ENCODE data around the gene PAX8. TPM values are rescaled to one million over a fixed set of nuclear protein-coding genes. Genes with fewer than 3 reads are reported as not detected.

The PAX8 gene
- polyA plus RNA-seq, 3 donors = 213 to 241 (median 227) TPM

GRCh38 chr2:113187771-113188170 lies 91.0 kb downstream of the PAX8 start:
- no peak for DNase-seq (ENCODE audit: low read depth in 3 of 3, low spot score in 2 of 3)

- no peak for DNase-seq (ENCODE audit: low read depth in 3 of 3, low spot score in 2 of 3)
Measured at GRCh38 chr2:113186433-113186796, 92.3 kb downstream of the PAX8 start.

GRCh38 chr2:113185664-113186432 lies 92.9 kb downstream of the PAX8 start:
- DNase-seq (ENCODE audit: low read depth in 3 of 3, low spot score in 2 of 3) = no peak

GRCh38 chr2:113184531-113185230 lies 94.0 kb downstream of the PAX8 start:
- DNase-seq (ENCODE audit: low read depth in 3 of 3, low spot score in 2 of 3) = no peak

GRCh38 chr2:113183703-113184102 lies 95.0 kb downstream of the PAX8 start:
- DNase-seq (ENCODE audit: low read depth in 3 of 3, low spot score in 2 of 3) = no peak

GRCh38 chr2:113183264-113183663 lies 95.5 kb downstream of the PAX8 start:
- no peak for DNase-seq (ENCODE audit: low read depth in 3 of 3, low spot score in 2 of 3)

GRCh38 chr2:113182471-113183260 lies 96.1 kb downstream of the PAX8 start:
- DNase-seq (ENCODE audit: low read depth in 3 of 3, low spot score in 2 of 3) = no peak

GRCh38 chr2:113181258-113182051 lies 97.3 kb downstream of the PAX8 start:
- DNase-seq (ENCODE audit: low read depth in 3 of 3, low spot score in 2 of 3) = no peak

GRCh38 chr2:113180131-113180946 lies 98.4 kb downstream of the PAX8 start:
- DNase-seq (ENCODE audit: low read depth in 3 of 3, low spot score in 2 of 3) = no peak

GRCh38 chr2:113179446-113180045 lies 99.2 kb downstream of the PAX8 start:
- DNase-seq (ENCODE audit: low read depth in 3 of 3, low spot score in 2 of 3) = no peak

GRCh38 chr2:113178891-113179290 lies 99.8 kb downstream of the PAX8 start:
- no peak for DNase-seq (ENCODE audit: low read depth in 3 of 3, low spot score in 2 of 3)

- DNase-seq (ENCODE audit: low read depth in 3 of 3, low spot score in 2 of 3) = no peak
Measured at GRCh38 chr2:113178069-113178746, 100.5 kb downstream of the PAX8 start.

- no peak for DNase-seq (ENCODE audit: low read depth in 3 of 3, low spot score in 2 of 3)
Measured at GRCh38 chr2:113176696-113177355, 101.9 kb downstream of the PAX8 start.

- DNase-seq (ENCODE audit: low read depth in 3 of 3, low spot score in 2 of 3) = no peak
Measured at GRCh38 chr2:113175736-113176695, 102.7 kb downstream of the PAX8 start.

- no peak for DNase-seq (ENCODE audit: low read depth in 3 of 3, low spot score in 2 of 3)
Measured at GRCh38 chr2:113175042-113175628, 103.6 kb downstream of the PAX8 start.

GRCh38 chr2:113174376-113174750 lies 104.4 kb downstream of the PAX8 start:
- DNase-seq (ENCODE audit: low read depth in 3 of 3, low spot score in 2 of 3) = no peak

Measured in right renal cortex interstitium (tissue), 3 donors.